ENCODE results near the gene CDCP1.

Gene CDCP1

DNA sequence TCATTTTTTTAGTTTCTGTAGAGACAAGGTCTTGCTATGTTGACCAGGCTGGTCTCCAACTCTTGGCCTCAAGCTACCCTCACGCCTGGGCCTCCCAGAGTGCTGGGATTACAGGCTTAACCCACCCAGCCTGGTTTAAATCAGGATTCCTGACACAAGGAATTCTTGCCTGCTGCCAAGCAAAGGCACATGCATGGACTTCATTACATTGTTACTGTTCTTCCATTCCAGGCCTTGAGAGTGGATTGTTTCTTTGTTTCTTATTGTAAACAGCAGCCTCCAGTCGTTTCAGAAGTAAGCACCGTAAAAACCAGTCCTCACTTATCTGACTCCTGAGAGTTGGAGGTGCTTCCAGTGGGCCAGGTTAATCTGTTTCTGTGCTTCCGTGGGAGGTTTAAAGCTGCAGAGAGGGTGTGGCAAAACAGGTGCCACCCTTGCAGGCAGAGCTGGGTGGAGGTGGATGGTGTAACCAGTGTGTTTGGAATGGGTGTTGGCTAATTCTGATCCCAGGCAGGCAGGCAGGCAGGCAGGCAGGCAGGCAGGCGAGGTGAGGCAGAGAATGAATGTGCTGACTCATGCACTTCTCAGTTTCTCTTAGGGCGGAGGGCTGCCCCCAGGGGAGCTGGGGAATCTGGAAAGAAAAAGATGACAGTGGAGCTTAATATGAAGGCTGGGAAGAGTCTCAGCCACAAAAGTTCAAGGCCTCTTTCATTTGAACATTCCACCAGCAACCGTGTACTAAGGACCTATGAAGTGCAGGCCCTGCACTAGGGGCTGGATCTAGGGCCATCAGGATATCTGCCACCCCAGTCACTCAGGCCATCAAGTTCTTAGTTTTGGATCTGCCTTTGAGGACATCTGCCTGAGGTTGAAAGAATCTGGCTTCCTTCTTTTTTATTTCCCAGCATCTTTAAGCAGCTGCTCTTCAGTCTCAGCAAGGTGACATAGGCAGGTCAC, 37.0 kb upstream of the CDCP1 start:
- Histone ChIP-seq H3K9me2 (replicated peaks; ENCODE audit: insufficient read depth, low read length) (no peaks in the 10 kb centered on the region), H3K9ac (ENCODE audit: low read length) (no peak overlapping the region), H3K36me3 (ENCODE audit: low read length) (no peaks in the 10 kb centered on the region), H3K27me3 (ENCODE audit: low read length) (no peaks in the 10 kb centered on the region), H3K9me3 (ENCODE audit: insufficient read depth, low read length) (no peaks in the 10 kb centered on the region), H3K4me3 (ENCODE audit: insufficient read depth, low read length, poor library complexity, severe bottlenecking) (no peak overlapping the region), H4K20me1 (ENCODE audit: low read depth, low read length) (no peaks in the 10 kb centered on the region), H3K79me2 (ENCODE audit: insufficient read depth, low read length) (no peaks in the 10 kb centered on the region), H3K4me2 (ENCODE audit: low read depth, low read length, poor library complexity, severe bottlenecking) (no peak overlapping the region), H3F3A (ENCODE audit: insufficient read depth) (no peaks in the 10 kb centered on the region), H3K27ac (ENCODE audit: low read depth, low read length) (no peak overlapping the region), H2AFZ (ENCODE audit: low read depth, low read length, severe bottlenecking) (no peak overlapping the region)
- no peak for TF ChIP-seq CTCF (IDR thresholded peaks at IDR 0.05; ENCODE audit: insufficient read depth, low read length, poor library complexity, severe bottlenecking)
- no peak for TF ChIP-seq EZH2phosphoT487 (conservative IDR thresholded peaks at IDR 0.05; ENCODE audit: low read length)

GRCh38 chr3:45181496-45181895, 35.3 kb upstream of the CDCP1 start:
- no peaks in the 10 kb centered on the region for H4K20me1 ChIP-seq (ENCODE audit: low read depth, low read length)
- TF ChIP-seq EZH2phosphoT487 (conservative IDR thresholded peaks at IDR 0.05; ENCODE audit: low read length) (no peak), CTCF (IDR thresholded peaks at IDR 0.05; ENCODE audit: insufficient read depth, low read length, poor library complexity, severe bottlenecking) (no peak)
- no peaks in the 10 kb centered on the region for H3K9me3 ChIP-seq (ENCODE audit: insufficient read depth, low read length)
- no peak overlapping the region for H2AFZ ChIP-seq (ENCODE audit: low read depth, low read length, severe bottlenecking)
- no peaks in the 10 kb centered on the region for H3F3A ChIP-seq (ENCODE audit: insufficient read depth)
- no peak overlapping the region for H3K27ac ChIP-seq (ENCODE audit: low read depth, low read length)
- H3K4me3 ChIP-seq (ENCODE audit: insufficient read depth, low read length, poor library complexity, severe bottlenecking), result no peak overlapping the region
- no peaks in the 10 kb centered on the region for H3K27me3 ChIP-seq (ENCODE audit: low read length)
- no peaks in the 10 kb centered on the region for H3K9me2 ChIP-seq (replicated peaks; ENCODE audit: insufficient read depth, low read length)
- no peak overlapping the region for H3K9ac ChIP-seq (ENCODE audit: low read length)
- H3K4me2 ChIP-seq (ENCODE audit: low read depth, low read length, poor library complexity, severe bottlenecking), result no peak overlapping the region
- H3K79me2 ChIP-seq (ENCODE audit: insufficient read depth, low read length), result no peaks in the 10 kb centered on the region
- no peaks in the 10 kb centered on the region for H3K36me3 ChIP-seq (ENCODE audit: low read length)

GRCh38 chr3:45180899-45181298, 34.7 kb upstream of the CDCP1 start:
- H3K4me3 ChIP-seq (ENCODE audit: insufficient read depth, low read length, poor library complexity, severe bottlenecking), result no peak overlapping the region
- no peaks in the 10 kb centered on the region for H3K9me2 ChIP-seq (replicated peaks; ENCODE audit: insufficient read depth, low read length)
- H4K20me1 ChIP-seq (ENCODE audit: low read depth, low read length), result no peaks in the 10 kb centered on the region
- H3K27ac ChIP-seq (ENCODE audit: low read depth, low read length), result no peak overlapping the region
- H3K27me3 ChIP-seq (ENCODE audit: low read length), result no peaks in the 10 kb centered on the region
- H3K79me2 ChIP-seq (ENCODE audit: insufficient read depth, low read length), result no peaks in the 10 kb centered on the region
- H3K9ac ChIP-seq (ENCODE audit: low read length), result no peak overlapping the region
- H3F3A ChIP-seq (ENCODE audit: insufficient read depth), result no peaks in the 10 kb centered on the region
- H3K9me3 ChIP-seq (ENCODE audit: insufficient read depth, low read length), result no peaks in the 10 kb centered on the region
- no peak for TF ChIP-seq CTCF (IDR thresholded peaks at IDR 0.05; ENCODE audit: insufficient read depth, low read length, poor library complexity, severe bottlenecking)
- no peak for TF ChIP-seq EZH2phosphoT487 (conservative IDR thresholded peaks at IDR 0.05; ENCODE audit: low read length)
- H3K4me2 ChIP-seq (ENCODE audit: low read depth, low read length, poor library complexity, severe bottlenecking), result no peak overlapping the region
- no peaks in the 10 kb centered on the region for H3K36me3 ChIP-seq (ENCODE audit: low read length)
- no peak overlapping the region for H2AFZ ChIP-seq (ENCODE audit: low read depth, low read length, severe bottlenecking)
